K562 (cell line): Measurements from ENCODE around the gene KRT72. TPM values are rescaled to one million over a fixed set of nuclear protein-coding genes. Genes with fewer than 3 reads are reported as not detected.

ENCODE experiments used
- ATAC-seq: fragments of 200-7000 bp; cut with Tn5 transposase; 3 replicates; pipeline ENCODE4 v1.9.1; 2020; ENCODE audit warnings: moderate library complexity
- BruUV-seq: library from RNA; stranded (reverse); fragments of 400-500 nt; replicated peaks from 2 replicates; lab custom pipeline; 2021; lab: Mats Ljungman, UMichigan
- CTCF ChIA-PET: fragments of 300-600 bp; formaldehyde crosslinking; extraction: SDS; loops from one replicate; lab custom pipeline; 2021; ENCODE audit warnings: low intra/inter-chr PET ratio; lab: Yijun Ruan, JAX
- POLR2A ChIA-PET: fragments of 300-600, 350-650 bp; sonication (Branson Sonifier 250); formaldehyde crosslinking; extraction: SDS; loops from one replicate; lab custom pipeline; 2021; ENCODE audit warnings: antibody characterized with exemption, inconsistent platforms; lab: Yijun Ruan, JAX
- DNase-seq, 4 experiments: peaks; one replicate each; pipeline versions ENCODE4 v3.0.0 to v3.0.0-alpha.2; 2011 to 2018; ENCODE audit warnings: low spot score in 3 of 4, mixed read lengths in 3 of 4; ENCODE audit errors: extremely low read depth in 1 of 4
- FAIRE-seq: peaks from 2 replicates; lab custom pipeline; 2011; peaks lifted over from hg19 to GRCh38; lab: Jason Lieb, UNC
- H2AFZ ChIP-seq: 2 replicates; pipeline ENCODE4 v1.6.0; 2011; ENCODE audit warnings: low read depth, low read length, control low read depth, inconsistent platforms
- H3K27ac ChIP-seq: fragments of 200-600 bp; 3 replicates; pipeline ENCODE4 v1.8.0; 2011; ENCODE audit warnings: low read depth, mild to moderate bottlenecking, control low read depth, inconsistent platforms, low read length, moderate library complexity, mixed read lengths; ENCODE audit errors: extremely low read depth
- H3K27me3 ChIP-seq, 2 experiments: fragments of 300-600 bp in 1 of 2; 2 replicates in 1 of 2; 3 replicates in 1 of 2; pipeline versions ENCODE4 v1.6.0 to v1.8.0; 2011; ENCODE audit warnings: inconsistent platforms in 2 of 2, low read length in 2 of 2, mild to moderate bottlenecking in 1 of 2, mixed read lengths in 1 of 2, moderate library complexity in 1 of 2; ENCODE audit not compliant: control insufficient read depth in 2 of 2, insufficient read depth in 2 of 2
- H3K36me3 ChIP-seq: fragments of 300-600 bp; 3 replicates; pipeline ENCODE4 v1.8.0; 2011; ENCODE audit warnings: mild to moderate bottlenecking, low read length, inconsistent platforms; ENCODE audit not compliant: control insufficient read depth, insufficient read depth
- H3K4me1 ChIP-seq, 2 experiments: fragments of 200-600 bp in 1 of 2; replicated peaks in 1 of 2; 2 replicates in 1 of 2; 3 replicates in 1 of 2; pipeline versions ENCODE4 v1.5.1 to v1.8.0; 2011; ENCODE audit warnings: inconsistent platforms in 2 of 2, low read length in 2 of 2, mild to moderate bottlenecking in 1 of 2, mixed read lengths in 1 of 2, moderate library complexity in 1 of 2; ENCODE audit not compliant: control insufficient read depth in 2 of 2, insufficient read depth in 2 of 2
- H3K4me2 ChIP-seq: 2 replicates; pipeline ENCODE4 v1.6.1; 2011; ENCODE audit warnings: low read length, control low read depth, inconsistent platforms, mixed read lengths; ENCODE audit not compliant: insufficient read depth
- H3K4me3 ChIP-seq: fragments of 200-600 bp; sonication (generic), shearing (Covaris generic); 2 replicates; pipeline ENCODE4 v1.5.1; 2016; ENCODE audit warnings: control low read depth, inconsistent platforms
- H3K79me2 ChIP-seq: fragments of 200-600 bp; 3 replicates; pipeline ENCODE4 v1.8.0; 2011; ENCODE audit warnings: low read length, inconsistent platforms; ENCODE audit not compliant: control insufficient read depth, insufficient read depth
- H3K9ac ChIP-seq, 2 experiments: 2 replicates each; pipeline versions ENCODE4 v1.6.0 to v1.6.1; 2011; ENCODE audit warnings: low read depth in 2 of 2, low read length in 2 of 2, control low read depth in 1 of 2, inconsistent platforms in 1 of 2, mild to moderate bottlenecking in 1 of 2, mixed read lengths in 1 of 2; ENCODE audit not compliant: insufficient read depth in 1 of 2
- H3K9me1 ChIP-seq: one replicate; pipeline ENCODE4 v1.6.0; 2011; ENCODE audit warnings: inconsistent platforms, mild to moderate bottlenecking, low read length, moderate library complexity; ENCODE audit not compliant: control insufficient read depth, insufficient read depth
- H3K9me3 ChIP-seq: replicated peaks from 2 replicates; pipeline ENCODE4 v1.5.1; 2011; ENCODE audit warnings: low read depth, low read length, inconsistent platforms; ENCODE audit not compliant: control insufficient read depth, insufficient read depth
- H4K20me1 ChIP-seq: replicated peaks from 2 replicates; pipeline ENCODE4 v1.6.1; 2011; ENCODE audit warnings: low read length, inconsistent platforms, mixed read lengths; ENCODE audit not compliant: control insufficient read depth, insufficient read depth
- CBFA2T3 ChIP-seq: fragments of 450-650 bp; IDR thresholded peaks from 2 replicates; pipeline ENCODE4 v1.6.1; 2017
- COPS2 ChIP-seq: fragments of 450-650 bp; conservative IDR thresholded peaks from 2 replicates; pipeline ENCODE4 v1.6.1; 2016; ENCODE audit warnings: mild to moderate bottlenecking, moderate library complexity
- ETV6 ChIP-seq, 3 experiments: fragments of 150-350 bp in 1 of 3; sonication (generic) in 1 of 3; formaldehyde crosslinking in 1 of 3; IDR thresholded peaks; 2 replicates each; pipeline versions ENCODE4 v1.6.1 to v1.8.0; 2014 to 2022; ENCODE audit warnings: borderline replicate concordance in 2 of 3, low read depth in 2 of 3, antibody characterized with exemption in 1 of 3, low read length in 1 of 3, mild to moderate bottlenecking in 1 of 3, missing genetic modification reagents in 1 of 3
- FOXJ2 ChIP-seq: fragments of 200-800 bp; sonication (Bioruptor generic); IDR thresholded peaks from 2 replicates; pipeline ENCODE4 v1.6.1; 2016; ENCODE audit warnings: missing genetic modification characterization, missing compliant biosample characterization
- HMGN3 ChIP-seq: IDR thresholded peaks from 2 replicates; pipeline ENCODE4 v1.6.1; 2011; ENCODE audit warnings: borderline replicate concordance, low read depth, mild to moderate bottlenecking, mixed read lengths, low read length; ENCODE audit not compliant: insufficient read length; ENCODE audit errors: extremely low read depth
- HNRNPL ChIP-seq: fragments of 200-400 bp; formaldehyde crosslinking; IDR thresholded peaks from 2 replicates; pipeline ENCODE4 v1.6.1; 2017; ENCODE audit warnings: low read depth, mild to moderate bottlenecking, low read length
- MCM2 ChIP-seq: fragments of 450-650 bp; IDR thresholded peaks from 2 replicates; pipeline ENCODE4 v1.6.1; 2017; ENCODE audit warnings: low read depth, mild to moderate bottlenecking
- PRDM10 ChIP-seq: fragments of 450-650 bp; IDR thresholded peaks from 2 replicates; pipeline ENCODE4 v1.6.1; 2018; ENCODE audit not compliant: partially characterized antibody
- ZBTB17 ChIP-seq: fragments of 450-650 bp; formaldehyde crosslinking; IDR thresholded peaks from 2 replicates; pipeline ENCODE4 v1.4.0; 2020; ENCODE audit warnings: mild to moderate bottlenecking
- ZNF143 ChIP-seq: sonication (generic); formaldehyde crosslinking; IDR thresholded peaks from 2 replicates; pipeline ENCODE4 v1.9.0; 2022; ENCODE audit warnings: mild to moderate bottlenecking, missing genetic modification reagents
- WGBS: fragments of 100-300 bp; shearing (Covaris generic); methylation state at CpG from one replicate; pipeline ENCODE4 v1.1.6; 2016; ENCODE audit warnings: low coverage, mixed read lengths; ENCODE audit not compliant: insufficient coverage; ENCODE audit errors: missing lambda C conversion rate; 5-methylcytosine and 5-hydroxymethylcytosine counted together
- in situ Hi-C: fragments of 300-500 bp; cut with MboI; formaldehyde crosslinking; loops from 4 replicates; pipeline ENCODE4 v1.15.0; 2018; ENCODE audit warnings: inconsistent platforms, mixed read lengths
- intact Hi-C: fragments of 100-400 bp; cut with micrococcal nuclease; formaldehyde crosslinking; loops from 2 replicates; pipeline ENCODE4 v1.14.2; 2022
- polyA plus RNA-seq, 8 experiments: library from polyadenylated mRNA; depleted of rRNA in 4 of 8; stranded (reverse) in 5 of 8; unstranded in 3 of 8; fragments of >200 nt; fragmentation: Nextera tagmentation in 2 of 8; fragmentation: Illumina TruSeq in 1 of 8; extraction: Ambion mirVana in 2 of 8; extraction: Trizol in 1 of 8; gene quantifications; 2 replicates each; pipeline versions ENCODE4 v1.2.1 to v1.2.3, GENCODE V29; 2011 to 2014; ENCODE audit warnings: inconsistent platforms in 1 of 8, missing spikeins in 1 of 8
- total RNA-seq, 7 experiments: library from RNA; depleted of rRNA in 6 of 7; stranded (reverse); fragments of >200 nt in 6 of 7; fragmentation: Illumina TruSeq in 2 of 7; extraction: Trizol in 2 of 7; gene quantifications; 2 replicates each; pipeline versions ENCODE4 v1.2.1 to v1.2.3, GENCODE V29; 2011 to 2021; ENCODE audit warnings: low replicate concordance in 1 of 7

Gene KRT72
- total and polyA plus RNA-seq, 9 of the 15 experiments (the other 6 are each of a cell fraction or from before 2014, with no cell fraction given): not detected

DNA sequence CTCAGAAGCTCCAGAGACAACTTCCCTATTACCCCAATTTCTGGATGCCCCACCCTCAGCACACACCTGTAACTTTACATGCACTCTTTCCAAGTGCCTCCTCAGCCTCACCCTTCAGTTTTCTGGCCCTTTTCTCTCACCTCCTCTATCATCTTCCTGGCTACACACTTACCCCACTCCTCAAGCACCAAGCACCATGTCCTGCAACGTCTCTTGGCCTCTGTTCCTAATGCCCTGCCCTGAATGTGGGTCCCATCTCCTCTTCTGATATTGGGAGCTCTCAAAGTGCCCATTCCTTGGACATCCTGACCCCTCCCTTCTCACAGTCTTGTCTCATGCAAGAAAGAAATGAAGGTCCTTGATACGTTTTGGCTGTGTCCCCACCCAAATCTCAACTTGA, 1.2 kb downstream of the KRT72 start (continued):
- no peak for TF ChIP-seq ETV6 (IDR thresholded peaks at IDR 0.05; ENCODE audit: borderline replicate concordance in 1 of 2, low read depth in 2 of 2, low read length in 1 of 2)
- no peak for TF ChIP-seq ETV6 (CRISPR knock-in tag; IDR thresholded peaks at IDR 0.05; ENCODE audit: borderline replicate concordance)
- TF ChIP-seq PRDM10: no peak

DNA sequence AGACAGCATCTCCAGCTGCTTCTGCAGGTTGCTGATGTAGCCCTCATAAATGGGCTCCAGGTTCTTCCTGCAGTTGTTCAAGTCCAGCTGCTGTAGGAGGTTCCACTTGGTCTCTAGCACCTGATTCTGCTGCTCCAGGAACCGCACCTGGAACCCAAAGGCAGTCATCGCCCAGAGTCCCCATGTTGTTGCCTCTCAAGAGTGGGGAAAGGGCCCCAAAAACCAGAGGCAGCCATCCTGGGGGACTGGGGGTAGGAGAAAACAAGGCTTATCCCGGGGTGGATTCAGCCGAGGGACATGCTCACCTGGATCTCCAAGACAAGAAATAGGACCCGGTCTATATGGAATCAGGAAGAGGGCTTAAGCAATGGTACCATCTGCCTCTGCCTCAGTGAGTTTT, 2.3 kb downstream of the KRT72 start:
- DNase-seq (no peak), ATAC-seq (no peak), FAIRE-seq (no peak)
- no peak overlapping the region for H3K9ac ChIP-seq
- H3K27ac ChIP-seq: no peak overlapping the region
- peaks cover 0 to 29% of the 10 kb centered on the region in 2 experiments; a peak in 3 of 5 replicates for H3K27me3 ChIP-seq
- no peaks in the 10 kb centered on the region for H3K36me3 ChIP-seq
- no TSS peak for BruUV-seq
- H4K20me1 ChIP-seq: no peaks in the 10 kb centered on the region
- peaks cover 0 to 10% of the 10 kb centered on the region in 2 experiments; a peak in 1 of 5 replicates for H3K4me1 ChIP-seq
- H3K4me3 ChIP-seq: no peak overlapping the region
- in situ Hi-C loops: no loop called here
- H3K9me1 ChIP-seq: no peaks in the 10 kb centered on the region
- TF ChIP-seq HNRNPL: no peak
- TF ChIP-seq MCM2: no peak
- TF ChIP-seq ZNF143 (CRISPR knock-in tag): no peak
- no peak for TF ChIP-seq COPS2
- TF ChIP-seq CBFA2T3: no peak
- TF ChIP-seq FOXJ2 (tag): no peak
- TF ChIP-seq ZBTB17 (CRISPR knock-in tag): no peak
- TF ChIP-seq HMGN3: no peak
- TF ChIP-seq, all 486 proteins: peak for 0
- intact Hi-C loops: no loop called here
- no peaks in the 10 kb centered on the region for H3K79me2 ChIP-seq
- H2AFZ ChIP-seq: no peak overlapping the region
- 3% methylated on average over 5 of the region's 5 CpGs for WGBS
- H3K9me3 ChIP-seq: no peaks in the 10 kb centered on the region
- CTCF ChIA-PET: no interaction called here
- POLR2A ChIA-PET: interaction anchor here (1.3 to 1.4 kb wide), 2 partner anchors 11 to 18 kb away, joined by 3 to 6 read pairs; no protein-coding TSS in a partner anchor
- H3K4me2 ChIP-seq: no peak overlapping the region
